ENCODE results near the gene MROH8. TPM values are rescaled to one million over a fixed set of nuclear protein-coding genes. Genes with fewer than 3 reads are reported as not detected.

Gene MROH8
- total RNA-seq, 1 experiment from 2014 or later = 3.3 TPM

- POLR2A ChIA-PET (ENCODE audit: unreplicated experiment) = no interaction called here
- Histone ChIP-seq H3K9me3 (ENCODE audit: insufficient read depth, low read depth) (no peaks in the 10 kb centered on the region), H3K4me3 (no peak overlapping the region), H3K4me2 (no peak overlapping the region), H2AFZ (no peak overlapping the region), H3K27me3 (ENCODE audit: insufficient read depth, low read depth) (no peaks in the 10 kb centered on the region), H3F3A (ENCODE audit: insufficient read depth, low read depth) (no peaks in the 10 kb centered on the region), H3K27ac (no peak overlapping the region), H3K79me2 (ENCODE audit: low read depth) (no peaks in the 10 kb centered on the region), H3K36me3 (ENCODE audit: low read depth) (no peaks in the 10 kb centered on the region), H3K4me1 (replicated peaks; ENCODE audit: insufficient read depth) (no peaks in the 10 kb centered on the region), H3K9me2 (ENCODE audit: insufficient read depth) (no peaks in the 10 kb centered on the region), H4K20me1 (ENCODE audit: insufficient read depth) (no peaks in the 10 kb centered on the region)
- no TSS peak for BruUV-seq (replicated peaks)
- CTCF ChIA-PET = interaction anchor here (0.6 kb wide), 2 partner anchors 21 to 1366 kb away, joined by 3 read pairs; no protein-coding TSS in a partner anchor
- intact Hi-C loops (cut with micrococcal nuclease; ENCODE audit: unreplicated experiment) = no loop called here
- TF ChIP-seq CTCF (conservative IDR thresholded peaks at IDR 0.05) = no peak
- TF ChIP-seq EZH2 (IDR thresholded peaks at IDR 0.05; ENCODE audit: low read depth) = no peak
- DNase-seq = no peak
Observed at GRCh38 chr20:37111926-37112455, 67.4 kb downstream of the MROH8 start.

- no peaks in the 10 kb centered on the region for H3K27me3 ChIP-seq (ENCODE audit: insufficient read depth, low read depth)
- no peak overlapping the region for H3K4me2 ChIP-seq
- no peaks in the 10 kb centered on the region for H4K20me1 ChIP-seq (ENCODE audit: insufficient read depth)
- intact Hi-C loops (cut with micrococcal nuclease; ENCODE audit: unreplicated experiment) = no loop called here
- POLR2A ChIA-PET (ENCODE audit: unreplicated experiment) = no interaction called here
- CTCF ChIA-PET = no interaction called here
- no peaks in the 10 kb centered on the region for H3F3A ChIP-seq (ENCODE audit: insufficient read depth, low read depth)
- no peak overlapping the region; the same call in 1 of the 2 replicates for H2AFZ ChIP-seq
- no peak for DNase-seq
- H3K9me2 ChIP-seq (ENCODE audit: insufficient read depth) = no peaks in the 10 kb centered on the region
- no peak for TF ChIP-seq CTCF (conservative IDR thresholded peaks at IDR 0.05)
- no peak for TF ChIP-seq EZH2 (IDR thresholded peaks at IDR 0.05; ENCODE audit: low read depth)
- H3K79me2 ChIP-seq (ENCODE audit: low read depth) = no peaks in the 10 kb centered on the region
- no peaks in the 10 kb centered on the region for H3K36me3 ChIP-seq (ENCODE audit: low read depth)
- H3K4me3 ChIP-seq = no peak overlapping the region
- H3K4me1 ChIP-seq (replicated peaks; ENCODE audit: insufficient read depth) = no peaks in the 10 kb centered on the region
- BruUV-seq (replicated peaks) = no TSS peak
- H3K9me3 ChIP-seq (ENCODE audit: insufficient read depth, low read depth) = no peaks in the 10 kb centered on the region
- no peak overlapping the region for H3K27ac ChIP-seq
Observed at GRCh38 chr20:37108676-37109075, 70.7 kb downstream of the MROH8 start.

GRCh38 chr20:37102571-37102970, 76.8 kb downstream of the MROH8 start:
- H3K4me2 ChIP-seq = no peak overlapping the region
- no peaks in the 10 kb centered on the region for H3F3A ChIP-seq (ENCODE audit: insufficient read depth, low read depth)
- H3K4me3 ChIP-seq = no peak overlapping the region
- ChIA-PET POLR2A (ENCODE audit: unreplicated experiment) (no interaction called here), CTCF (interaction anchor here (0.5 kb wide), 1 partner anchor 270 kb away, joined by 3 read pairs; no protein-coding TSS in a partner anchor)
- no TSS peak for BruUV-seq (replicated peaks)
- H3K27me3 ChIP-seq (ENCODE audit: insufficient read depth, low read depth) = no peaks in the 10 kb centered on the region
- no peaks in the 10 kb centered on the region for H3K4me1 ChIP-seq (replicated peaks; ENCODE audit: insufficient read depth)
- no peaks in the 10 kb centered on the region for H3K79me2 ChIP-seq (ENCODE audit: low read depth)
- no peaks in the 10 kb centered on the region for H3K9me2 ChIP-seq (ENCODE audit: insufficient read depth)
- no peak overlapping the region for H3K27ac ChIP-seq
- no peaks in the 10 kb centered on the region for H3K36me3 ChIP-seq (ENCODE audit: low read depth)
- intact Hi-C loops (cut with micrococcal nuclease; ENCODE audit: unreplicated experiment) = no loop called here
- TF ChIP-seq EZH2 (IDR thresholded peaks at IDR 0.05; ENCODE audit: low read depth) (no peak), CTCF (conservative IDR thresholded peaks at IDR 0.05) (no peak)
- H4K20me1 ChIP-seq (ENCODE audit: insufficient read depth) = no peaks in the 10 kb centered on the region
- no peaks in the 10 kb centered on the region for H3K9me3 ChIP-seq (ENCODE audit: insufficient read depth, low read depth)
- no peak for DNase-seq
- no peak overlapping the region for H2AFZ ChIP-seq
